Parietal lobe (tissue), 1 donor: Measurements from ENCODE around the gene PPP1CC. TPM values are rescaled to one million over a fixed set of nuclear protein-coding genes. Genes with fewer than 3 reads are reported as not detected.

Source experiments
- total RNA-seq: library from RNA; depleted of rRNA; stranded (reverse); fragments of >200 nt; gene quantifications from one replicate; pipeline ENCODE4 v1.2.3, GENCODE V29; 2014

The PPP1CC gene
- total RNA-seq, result 130 TPM

GRCh38 chr12:110742718-110743570 lies at the start of gene PPP1CC:
Gene PPP1CC, minus strand, starts transcription at chr12:110742891. Its CDS starts 184 bp downstream, at chr12:110742707.

GRCh38 chr12:110688446-110689280 lies 54.0 kb downstream of the PPP1CC start, which contains the start of gene HVCN1:
Gene HVCN1, minus strand, starts transcription at chr12:110689115. Its CDS starts 5,870 bp downstream, at chr12:110683245.

Other genes starting within 250 kb of the PPP1CC start
- 118 TPM for gene VPS29, start 240.8 kb downstream of the PPP1CC start, total RNA-seq
- 1.3 TPM for gene RAD9B, start 240.6 kb downstream of the PPP1CC start, total RNA-seq
- 12.8 TPM for gene PPTC7, start 159.6 kb downstream of the PPP1CC start, total RNA-seq
- 60.1 TPM for gene TCTN1, start 128.8 kb downstream of the PPP1CC start, total RNA-seq
- gene HVCN1, start 53.8 kb downstream of the PPP1CC start, total RNA-seq, result 6.9 TPM
- not detected for gene CCDC63, start 104.1 kb upstream of the PPP1CC start, total RNA-seq
- gene MYL2, start 177.7 kb upstream of the PPP1CC start, total RNA-seq, result not detected